AG04449 (cell line): ENCODE measurements around the gene IQSEC1.

Source experiments
- CTCF ChIA-PET: fragments of 350-600 bp; formaldehyde crosslinking; extraction: SDS; loops from one replicate; lab custom pipeline; 2021; ENCODE audit warnings: antibody characterized with exemption; lab: Yijun Ruan, JAX
- POLR2A ChIA-PET: fragments of 400-600, 350-600 bp; formaldehyde crosslinking; extraction: SDS; loops from one replicate; lab custom pipeline; 2020; ENCODE audit warnings: antibody characterized with exemption, inconsistent platforms; lab: Yijun Ruan, JAX
- DNase-seq: peaks from one replicate; pipeline ENCODE4 v3.0.0-alpha.2; 2010; ENCODE audit warnings: low read depth, low spot score
- H3K4me3 ChIP-seq: 2 replicates; pipeline ENCODE4 v1.5.1; 2011; ENCODE audit warnings: low read depth, mild to moderate bottlenecking, control low read depth, low read length
- TF ChIP-seq, protein P1 (sequence below): IDR thresholded peaks from one replicate; pipeline ENCODE4 v1.5.1; 2011; ENCODE audit warnings: mild to moderate bottlenecking, moderate library complexity, low read length, control low read depth, inconsistent platforms; ENCODE audit not compliant: insufficient read depth; ENCODE audit errors: missing control alignments

The IQSEC1 gene

DNA sequence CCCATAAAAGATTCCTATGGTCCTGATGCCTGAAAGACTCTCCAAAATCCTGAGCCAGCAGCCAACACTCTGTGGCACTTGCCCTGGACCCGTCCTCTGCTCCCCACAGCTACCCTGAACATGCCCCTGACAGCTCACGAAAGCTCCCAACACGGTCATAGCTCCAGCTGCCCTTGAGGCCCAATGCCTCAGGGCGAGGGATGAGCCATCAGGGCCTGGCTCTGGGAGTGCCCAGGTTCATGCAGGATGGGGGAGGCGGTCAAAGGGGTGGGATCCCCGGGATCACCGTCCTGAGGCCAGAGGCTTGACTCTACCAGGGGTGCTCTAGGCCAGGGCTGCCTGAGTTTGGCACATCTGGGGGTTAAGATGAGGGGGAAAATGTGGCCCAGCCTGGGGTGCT is 159.1 kb downstream of the IQSEC1 start:
- H3K4me3 ChIP-seq: no peak overlapping the region
- no peak for DNase-seq
- TF ChIP-seq, protein P1, sequence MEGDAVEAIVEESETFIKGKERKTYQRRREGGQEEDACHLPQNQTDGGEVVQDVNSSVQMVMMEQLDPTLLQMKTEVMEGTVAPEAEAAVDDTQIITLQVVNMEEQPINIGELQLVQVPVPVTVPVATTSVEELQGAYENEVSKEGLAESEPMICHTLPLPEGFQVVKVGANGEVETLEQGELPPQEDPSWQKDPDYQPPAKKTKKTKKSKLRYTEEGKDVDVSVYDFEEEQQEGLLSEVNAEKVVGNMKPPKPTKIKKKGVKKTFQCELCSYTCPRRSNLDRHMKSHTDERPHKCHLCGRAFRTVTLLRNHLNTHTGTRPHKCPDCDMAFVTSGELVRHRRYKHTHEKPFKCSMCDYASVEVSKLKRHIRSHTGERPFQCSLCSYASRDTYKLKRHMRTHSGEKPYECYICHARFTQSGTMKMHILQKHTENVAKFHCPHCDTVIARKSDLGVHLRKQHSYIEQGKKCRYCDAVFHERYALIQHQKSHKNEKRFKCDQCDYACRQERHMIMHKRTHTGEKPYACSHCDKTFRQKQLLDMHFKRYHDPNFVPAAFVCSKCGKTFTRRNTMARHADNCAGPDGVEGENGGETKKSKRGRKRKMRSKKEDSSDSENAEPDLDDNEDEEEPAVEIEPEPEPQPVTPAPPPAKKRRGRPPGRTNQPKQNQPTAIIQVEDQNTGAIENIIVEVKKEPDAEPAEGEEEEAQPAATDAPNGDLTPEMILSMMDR: no peak
- CTCF ChIA-PET: interaction anchor here (1.0 to 1.1 kb wide), 2 partner anchors 63 to 70 kb away, joined by 3 to 5 read pairs; no protein-coding TSS in a partner anchor
- POLR2A ChIA-PET: no interaction called here

DNA sequence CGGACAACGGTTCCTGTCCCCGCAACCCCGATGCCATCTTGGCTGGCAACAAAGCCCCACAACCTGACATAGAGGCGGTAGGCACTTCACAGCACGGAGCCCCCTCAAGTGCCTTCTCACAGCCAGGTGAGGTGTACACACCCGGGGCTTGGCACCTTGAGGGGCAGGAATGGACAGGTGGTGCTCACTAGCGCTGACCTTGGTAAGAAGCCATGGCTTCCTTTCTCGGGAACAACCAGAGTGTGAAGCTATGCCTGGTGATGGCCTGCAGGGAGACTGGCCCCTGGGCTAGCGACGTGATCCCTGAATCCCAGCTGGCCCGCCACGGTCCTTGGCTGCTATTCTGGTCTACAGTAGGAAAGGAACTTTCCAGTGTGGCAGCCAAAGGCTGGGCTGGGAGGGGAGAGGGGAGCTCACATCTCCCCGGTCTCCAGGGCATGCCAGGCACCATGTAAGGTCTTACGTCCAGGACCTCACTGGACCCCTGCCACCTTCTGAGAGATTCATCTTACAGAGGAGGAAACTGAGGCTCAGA is 161.3 kb downstream of the IQSEC1 start:
- POLR2A ChIA-PET: no interaction called here
- DNase-seq: no peak
- CTCF ChIA-PET: interaction anchor here (1.2 kb wide), 1 partner anchor 9 kb away, joined by 3 read pairs; no protein-coding TSS in a partner anchor
- TF ChIP-seq, protein P1: no peak
- H3K4me3 ChIP-seq: no peak overlapping the region

DNA sequence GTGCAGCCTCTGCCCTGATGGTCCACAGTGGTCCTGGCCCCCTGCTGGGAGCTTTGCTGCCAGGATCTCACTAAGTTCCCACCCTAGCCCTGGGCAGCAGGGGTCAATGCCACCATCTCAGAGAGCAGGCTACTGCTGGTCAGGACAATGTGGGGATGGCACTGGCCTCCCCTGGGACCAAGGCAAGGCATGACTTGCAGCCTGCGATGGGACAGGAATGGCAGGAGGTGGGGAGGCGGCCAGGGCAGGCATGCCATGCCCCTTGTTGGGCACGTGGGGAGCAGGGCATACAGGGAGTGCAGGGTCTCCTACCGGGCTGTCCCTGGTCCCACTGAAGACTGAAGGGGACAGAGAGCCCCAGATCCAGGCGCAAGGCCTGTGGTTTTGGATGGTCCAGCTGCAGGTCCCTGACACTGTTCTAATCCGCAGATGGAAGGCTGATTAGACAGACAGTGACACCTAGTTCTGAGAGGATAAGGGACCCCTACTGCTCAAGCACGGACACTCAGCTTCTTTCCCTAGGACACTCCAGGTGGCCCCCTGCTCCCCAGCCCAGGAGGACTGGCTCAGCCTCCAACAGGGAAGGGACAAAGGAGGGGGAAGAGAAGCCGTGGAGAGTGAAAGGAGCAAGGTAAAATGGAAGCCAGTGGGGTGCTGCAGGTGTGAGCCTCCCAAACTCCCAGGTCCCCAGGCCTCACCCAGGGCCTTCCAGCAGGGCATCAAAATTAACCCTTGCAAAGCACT is 162.7 kb downstream of the IQSEC1 start:
- H3K4me3 ChIP-seq: no peak overlapping the region
- CTCF ChIA-PET: interaction anchor here (1.3 to 1.6 kb wide), 3 partner anchors 15 to 84 kb away, joined by 3 read pairs; no protein-coding TSS in a partner anchor
- TF ChIP-seq, protein P1: no peak
- DNase-seq: no peak
- POLR2A ChIA-PET: no interaction called here

DNA sequence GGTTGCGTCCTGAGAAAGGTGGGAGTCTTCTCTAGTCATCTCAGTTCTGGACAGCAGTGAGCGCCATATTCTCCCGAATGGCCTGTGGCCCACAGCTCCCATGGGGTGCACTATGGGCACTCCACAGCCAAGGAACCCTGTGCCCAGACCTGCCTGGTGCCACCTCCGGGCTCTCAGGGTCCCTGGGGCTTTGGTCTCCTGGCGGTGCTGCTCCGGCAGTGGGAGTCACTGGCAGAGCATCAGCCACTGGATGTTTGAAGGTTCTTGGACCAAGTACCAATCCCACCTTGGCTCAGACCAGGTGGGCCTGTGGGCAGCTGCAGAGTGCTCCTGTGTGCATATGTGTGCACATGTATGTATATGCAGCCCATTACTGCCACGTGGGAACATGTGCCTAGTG is 163.5 kb downstream of the IQSEC1 start:
- DNase-seq: no peak
- CTCF ChIA-PET: interaction anchor here (1.4 to 1.6 kb wide), 2 partner anchors 14 to 85 kb away, joined by 3 read pairs; no protein-coding TSS in a partner anchor
- POLR2A ChIA-PET: no interaction called here
- H3K4me3 ChIP-seq: no peak overlapping the region
- TF ChIP-seq, protein P1: no peak

DNA sequence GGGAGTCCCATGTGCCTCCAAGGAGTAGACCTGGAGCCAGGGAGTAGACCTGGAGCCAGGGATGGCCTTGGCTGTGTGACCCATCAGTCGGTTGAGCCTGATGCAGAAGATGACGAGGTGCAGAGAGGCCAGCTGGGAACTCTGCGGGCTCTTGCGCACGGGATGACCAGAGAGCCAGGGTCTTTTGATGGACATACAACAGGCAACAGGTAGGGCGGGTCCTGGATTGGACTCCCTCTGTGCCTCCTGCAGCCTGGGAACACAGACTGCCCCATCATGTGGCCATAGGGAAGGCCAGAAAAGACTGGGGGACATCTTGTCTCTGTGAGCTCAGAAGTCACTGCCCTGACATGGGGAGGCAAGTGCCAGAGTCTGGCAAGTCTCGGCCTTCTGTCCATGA is 164.4 kb downstream of the IQSEC1 start:
- ChIA-PET POLR2A (no interaction called here), CTCF (interaction anchor here (0.8 to 1.4 kb wide), 2 partner anchors 18 to 86 kb away, joined by 3 read pairs; no protein-coding TSS in a partner anchor)
- TF ChIP-seq, protein P1: no peak
- DNase-seq: no peak
- no peak overlapping the region for H3K4me3 ChIP-seq

DNA sequence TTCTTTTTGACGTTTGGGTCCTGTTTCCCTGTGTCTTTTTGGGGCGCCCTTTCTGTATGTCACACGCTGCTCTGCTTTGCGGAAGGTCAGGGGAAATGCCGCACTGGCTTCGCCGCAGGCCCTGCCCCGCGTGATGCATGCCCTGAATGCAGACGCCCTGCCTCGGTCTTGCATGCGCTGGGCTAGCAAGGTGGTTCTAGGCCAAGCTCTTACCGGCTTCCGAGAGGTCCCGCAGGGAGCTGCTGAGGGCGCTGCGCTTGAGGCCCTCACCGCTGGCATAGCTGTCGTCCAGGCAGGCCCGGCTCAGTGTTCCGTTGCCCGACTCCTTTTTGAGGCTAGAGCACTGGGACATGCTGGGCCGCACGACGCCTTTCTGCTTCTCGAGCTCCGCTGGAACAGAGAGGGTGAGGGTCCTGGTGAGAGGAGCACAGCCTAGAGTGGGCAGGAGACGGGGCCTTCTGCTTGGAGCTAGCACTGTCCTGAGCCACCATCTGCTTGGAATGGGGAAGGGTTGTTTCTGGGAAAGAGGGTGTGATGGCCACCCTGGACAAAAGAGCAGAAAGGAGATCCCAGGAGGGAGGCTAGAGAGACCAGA is 165.0 kb downstream of the IQSEC1 start:
- CTCF ChIA-PET: interaction anchor here (0.8 kb wide), 1 partner anchor 17 kb away, joined by 3 read pairs; no protein-coding TSS in a partner anchor
- TF ChIP-seq, protein P1: no peak
- no peak for DNase-seq
- H3K4me3 ChIP-seq: no peak overlapping the region
- POLR2A ChIA-PET: no interaction called here
